GM18907 (cell line): ENCODE data around the gene SPSB1.

Experiments used
- ATAC-seq: cut with Tn5 transposase; IDR thresholded peaks from one replicate; pipeline ENCODE4 v1.9.1; 2021; ENCODE audit warnings: mild to moderate bottlenecking, moderate library complexity; ENCODE audit not compliant: unreplicated experiment

Gene SPSB1

GRCh38 chr1:9317591-9318417 lies 25.1 kb downstream of the SPSB1 start:
- ATAC-seq = no peak

GRCh38 chr1:9319208-9319788 lies 26.6 kb downstream of the SPSB1 start:
- no peak for ATAC-seq

GRCh38 chr1:9319789-9320519 lies 27.3 kb downstream of the SPSB1 start:
- ATAC-seq = no peak

GRCh38 chr1:9320520-9321479 lies 28.1 kb downstream of the SPSB1 start:
- no peak for ATAC-seq

- no peak for ATAC-seq
Measured at GRCh38 chr1:9321480-9321849, 28.8 kb downstream of the SPSB1 start.

- ATAC-seq = no peak
Measured at GRCh38 chr1:9321986-9322660, 29.4 kb downstream of the SPSB1 start.

- no peak for ATAC-seq
Measured at GRCh38 chr1:9322661-9323244, 30.1 kb downstream of the SPSB1 start.

- ATAC-seq = no peak
Measured at GRCh38 chr1:9324246-9325096, 31.8 kb downstream of the SPSB1 start.

GRCh38 chr1:9326596-9326995 lies 33.9 kb downstream of the SPSB1 start:
- no peak for ATAC-seq

- no peak for ATAC-seq
Measured at GRCh38 chr1:9328201-9328600, 35.5 kb downstream of the SPSB1 start.

GRCh38 chr1:9328715-9329114 lies 36.0 kb downstream of the SPSB1 start:
- ATAC-seq = no peak

- ATAC-seq = no peak
Measured at GRCh38 chr1:9331016-9331415, 38.3 kb downstream of the SPSB1 start.

- ATAC-seq = no peak
Measured at GRCh38 chr1:9331558-9332346, 39.1 kb downstream of the SPSB1 start.

GRCh38 chr1:9332513-9333143 lies 39.9 kb downstream of the SPSB1 start:
- no peak for ATAC-seq

- ATAC-seq = no peak
Measured at GRCh38 chr1:9338397-9339246, 45.9 kb downstream of the SPSB1 start.

GRCh38 chr1:9340172-9340854 lies 47.6 kb downstream of the SPSB1 start:
- ATAC-seq = no peak
